HepG2 (cell line): Measurements from ENCODE around the gene CLIC1. TPM values are rescaled to one million over a fixed set of nuclear protein-coding genes. Genes with fewer than 3 reads are reported as not detected.

Experiments
- MAFG ChIP-seq: sonication (generic); formaldehyde crosslinking; IDR thresholded peaks from 2 replicates; pipeline ENCODE4 v1.5.1; 2020; ENCODE audit warnings: mild to moderate bottlenecking, missing genetic modification reagents
- MBD4 ChIP-seq: IDR thresholded peaks from 2 replicates; pipeline ENCODE4 v1.6.1; 2012; ENCODE audit warnings: low read length, inconsistent platforms, borderline replicate concordance
- MED13 ChIP-seq: sonication (generic); formaldehyde crosslinking; IDR thresholded peaks from 2 replicates; pipeline ENCODE4 v1.5.0; 2020; ENCODE audit warnings: missing genetic modification reagents
- NR2F6 ChIP-seq, 2 experiments: IDR thresholded peaks; 2 replicates each; pipeline ENCODE4 v1.6.1; 2016; ENCODE audit warnings: antibody characterized with exemption in 1 of 2, mild to moderate bottlenecking in 1 of 2
- RXRA ChIP-seq: sonication (generic); formaldehyde crosslinking; IDR thresholded peaks from 2 replicates; pipeline ENCODE4 v1.5.1; 2020; ENCODE audit warnings: missing genetic modification reagents
- ZNF556 ChIP-seq: sonication (generic); formaldehyde crosslinking; IDR thresholded peaks from 2 replicates; pipeline ENCODE4 v1.4.0; 2020; ENCODE audit warnings: mild to moderate bottlenecking, missing genetic modification reagents, borderline replicate concordance
- ZNF614 ChIP-seq: IDR thresholded peaks from 2 replicates; pipeline ENCODE4 v1.6.1; 2018; ENCODE audit warnings: missing biosample characterization, missing genetic modification reagents, inconsistent platforms, borderline replicate concordance
- ZSCAN25 ChIP-seq: sonication (generic); formaldehyde crosslinking; IDR thresholded peaks from 2 replicates; pipeline ENCODE4 v1.8.0; 2022; ENCODE audit warnings: mild to moderate bottlenecking, missing genetic modification reagents
- polyA plus RNA-seq, 8 experiments: library from polyadenylated mRNA; depleted of rRNA in 3 of 8; stranded (reverse) in 7 of 8; unstranded in 1 of 8; fragments of >200 nt; fragmentation: Illumina TruSeq in 4 of 8; extraction: Trizol in 4 of 8; gene quantifications; 2 replicates each; pipeline versions ENCODE4 v1.2.1 to v1.2.3, GENCODE V29; 2011 to 2016; ENCODE audit warnings: low read depth in 4 of 8, missing spikeins in 1 of 8, mixed read lengths in 1 of 8; ENCODE audit not compliant: insufficient read depth in 1 of 8
- total RNA-seq, 5 experiments: library from RNA; depleted of rRNA; stranded (reverse); fragments of >200 nt; fragmentation: Illumina TruSeq; extraction: Trizol; gene quantifications; 2 replicates each; pipeline ENCODE4 v1.2.3, GENCODE V29; 2016; ENCODE audit warnings: low read depth in 1 of 5
- TF ChIP-seq, protein P1 (sequence below): sonication (generic); formaldehyde crosslinking; IDR thresholded peaks from 2 replicates; pipeline ENCODE4 v1.4.0; 2020; ENCODE audit warnings: low read depth, mild to moderate bottlenecking, missing genetic modification reagents
- TF ChIP-seq, protein P2 (sequence below): sonication (generic); formaldehyde crosslinking; IDR thresholded peaks from 2 replicates; pipeline ENCODE4 v1.5.0; 2020; ENCODE audit warnings: mild to moderate bottlenecking, missing genetic modification reagents
- TF ChIP-seq, protein P3 (sequence below): sonication (generic); formaldehyde crosslinking; IDR thresholded peaks from 2 replicates; pipeline ENCODE4 v1.5.1; 2020; ENCODE audit warnings: mild to moderate bottlenecking, missing genetic modification reagents, moderate library complexity
- TF ChIP-seq, protein P4 (sequence below): sonication (generic); formaldehyde crosslinking; IDR thresholded peaks from 2 replicates; pipeline ENCODE4 v1.5.0; 2020; ENCODE audit warnings: missing genetic modification reagents
- TF ChIP-seq, protein P5 (sequence below): sonication (generic); formaldehyde crosslinking; IDR thresholded peaks from 2 replicates; pipeline ENCODE4 v1.8.0; 2022; ENCODE audit warnings: missing genetic modification reagents, mild to moderate bottlenecking, moderate library complexity, borderline replicate concordance

Gene CLIC1
- total and polyA plus RNA-seq, 2 of the 13 experiments (the other 11 are each of a cell fraction or from before 2014, with no cell fraction given), result 602 to 891 TPM

DNA sequence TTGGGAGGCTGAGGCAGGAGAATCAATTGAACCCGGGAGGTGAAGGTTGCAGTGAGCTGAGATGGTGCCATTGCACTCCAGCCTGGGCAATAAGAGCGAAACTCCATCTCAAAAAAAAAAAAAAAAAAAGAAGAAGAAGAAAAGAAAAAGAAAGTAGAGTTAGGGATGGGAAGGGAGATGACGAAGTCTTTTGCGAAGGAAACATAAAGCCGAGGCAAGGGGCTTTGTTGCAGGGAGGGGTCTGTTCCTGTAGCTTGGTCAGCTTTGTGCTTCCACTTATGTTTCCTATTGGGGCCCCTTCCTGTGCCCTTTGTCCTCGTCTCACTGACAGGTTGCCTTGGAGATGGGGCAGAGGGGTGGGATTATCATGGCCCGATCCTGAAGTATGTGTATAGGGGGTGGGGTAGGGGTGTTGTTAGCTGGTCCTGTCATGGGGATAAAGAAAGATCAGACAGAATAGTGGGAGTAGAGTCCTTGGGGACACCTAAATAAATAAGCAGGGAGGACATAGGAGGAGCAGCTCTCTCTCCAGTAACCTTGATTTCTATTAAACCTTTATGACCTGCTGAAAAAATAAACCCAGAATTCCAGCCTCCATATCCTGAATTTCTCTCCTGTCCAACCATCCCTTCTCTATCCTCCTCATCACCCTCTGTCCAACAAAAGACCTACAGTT, 1.1 kb upstream of the CLIC1 start (continued):
- TF ChIP-seq NR2F6 (IDR thresholded peaks at IDR 0.05) (peak; percentile 79), NR2F6 (CRISPR knock-in tag; IDR thresholded peaks at IDR 0.05) (peak; percentile 87), ZNF614 (CRISPR knock-in tag) (no peak), RXRA (CRISPR knock-in tag) (peak; percentile 87; the same call in 1 of the 2 replicates), MED13 (CRISPR knock-in tag) (peak; percentile 35; the same call in 1 of the 2 replicates), MAFG (CRISPR knock-in tag) (no peak), ZSCAN25 (no peak), ZNF556 (CRISPR knock-in tag) (no peak), MBD4 (no peak)
- TF ChIP-seq, protein P1, sequence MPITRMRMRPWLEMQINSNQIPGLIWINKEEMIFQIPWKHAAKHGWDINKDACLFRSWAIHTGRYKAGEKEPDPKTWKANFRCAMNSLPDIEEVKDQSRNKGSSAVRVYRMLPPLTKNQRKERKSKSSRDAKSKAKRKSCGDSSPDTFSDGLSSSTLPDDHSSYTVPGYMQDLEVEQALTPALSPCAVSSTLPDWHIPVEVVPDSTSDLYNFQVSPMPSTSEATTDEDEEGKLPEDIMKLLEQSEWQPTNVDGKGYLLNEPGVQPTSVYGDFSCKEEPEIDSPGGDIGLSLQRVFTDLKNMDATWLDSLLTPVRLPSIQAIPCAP (CRISPR knock-in tag), result no peak
- TF ChIP-seq, protein P2, sequence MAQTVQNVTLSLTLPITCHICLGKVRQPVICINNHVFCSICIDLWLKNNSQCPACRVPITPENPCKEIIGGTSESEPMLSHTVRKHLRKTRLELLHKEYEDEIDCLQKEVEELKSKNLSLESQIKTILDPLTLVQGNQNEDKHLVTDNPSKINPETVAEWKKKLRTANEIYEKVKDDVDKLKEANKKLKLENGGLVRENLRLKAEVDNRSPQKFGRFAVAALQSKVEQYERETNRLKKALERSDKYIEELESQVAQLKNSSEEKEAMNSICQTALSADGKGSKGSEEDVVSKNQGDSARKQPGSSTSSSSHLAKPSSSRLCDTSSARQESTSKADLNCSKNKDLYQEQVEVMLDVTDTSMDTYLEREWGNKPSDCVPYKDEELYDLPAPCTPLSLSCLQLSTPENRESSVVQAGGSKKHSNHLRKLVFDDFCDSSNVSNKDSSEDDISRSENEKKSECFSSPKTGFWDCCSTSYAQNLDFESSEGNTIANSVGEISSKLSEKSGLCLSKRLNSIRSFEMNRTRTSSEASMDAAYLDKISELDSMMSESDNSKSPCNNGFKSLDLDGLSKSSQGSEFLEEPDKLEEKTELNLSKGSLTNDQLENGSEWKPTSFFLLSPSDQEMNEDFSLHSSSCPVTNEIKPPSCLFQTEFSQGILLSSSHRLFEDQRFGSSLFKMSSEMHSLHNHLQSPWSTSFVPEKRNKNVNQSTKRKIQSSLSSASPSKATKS (CRISPR knock-in tag), result peak; percentile 16; the same call in 1 of the 2 replicates
- TF ChIP-seq, protein P3, sequence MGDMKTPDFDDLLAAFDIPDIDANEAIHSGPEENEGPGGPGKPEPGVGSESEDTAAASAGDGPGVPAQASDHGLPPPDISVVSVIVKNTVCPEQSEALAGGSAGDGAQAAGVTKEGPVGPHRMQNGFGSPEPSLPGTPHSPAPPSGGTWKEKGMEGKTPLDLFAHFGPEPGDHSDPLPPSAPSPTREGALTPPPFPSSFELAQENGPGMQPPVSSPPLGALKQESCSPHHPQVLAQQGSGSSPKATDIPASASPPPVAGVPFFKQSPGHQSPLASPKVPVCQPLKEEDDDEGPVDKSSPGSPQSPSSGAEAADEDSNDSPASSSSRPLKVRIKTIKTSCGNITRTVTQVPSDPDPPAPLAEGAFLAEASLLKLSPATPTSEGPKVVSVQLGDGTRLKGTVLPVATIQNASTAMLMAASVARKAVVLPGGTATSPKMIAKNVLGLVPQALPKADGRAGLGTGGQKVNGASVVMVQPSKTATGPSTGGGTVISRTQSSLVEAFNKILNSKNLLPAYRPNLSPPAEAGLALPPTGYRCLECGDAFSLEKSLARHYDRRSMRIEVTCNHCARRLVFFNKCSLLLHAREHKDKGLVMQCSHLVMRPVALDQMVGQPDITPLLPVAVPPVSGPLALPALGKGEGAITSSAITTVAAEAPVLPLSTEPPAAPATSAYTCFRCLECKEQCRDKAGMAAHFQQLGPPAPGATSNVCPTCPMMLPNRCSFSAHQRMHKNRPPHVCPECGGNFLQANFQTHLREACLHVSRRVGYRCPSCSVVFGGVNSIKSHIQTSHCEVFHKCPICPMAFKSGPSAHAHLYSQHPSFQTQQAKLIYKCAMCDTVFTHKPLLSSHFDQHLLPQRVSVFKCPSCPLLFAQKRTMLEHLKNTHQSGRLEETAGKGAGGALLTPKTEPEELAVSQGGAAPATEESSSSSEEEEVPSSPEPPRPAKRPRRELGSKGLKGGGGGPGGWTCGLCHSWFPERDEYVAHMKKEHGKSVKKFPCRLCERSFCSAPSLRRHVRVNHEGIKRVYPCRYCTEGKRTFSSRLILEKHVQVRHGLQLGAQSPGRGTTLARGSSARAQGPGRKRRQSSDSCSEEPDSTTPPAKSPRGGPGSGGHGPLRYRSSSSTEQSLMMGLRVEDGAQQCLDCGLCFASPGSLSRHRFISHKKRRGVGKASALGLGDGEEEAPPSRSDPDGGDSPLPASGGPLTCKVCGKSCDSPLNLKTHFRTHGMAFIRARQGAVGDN (CRISPR knock-in tag), result no peak
- TF ChIP-seq, protein P4, sequence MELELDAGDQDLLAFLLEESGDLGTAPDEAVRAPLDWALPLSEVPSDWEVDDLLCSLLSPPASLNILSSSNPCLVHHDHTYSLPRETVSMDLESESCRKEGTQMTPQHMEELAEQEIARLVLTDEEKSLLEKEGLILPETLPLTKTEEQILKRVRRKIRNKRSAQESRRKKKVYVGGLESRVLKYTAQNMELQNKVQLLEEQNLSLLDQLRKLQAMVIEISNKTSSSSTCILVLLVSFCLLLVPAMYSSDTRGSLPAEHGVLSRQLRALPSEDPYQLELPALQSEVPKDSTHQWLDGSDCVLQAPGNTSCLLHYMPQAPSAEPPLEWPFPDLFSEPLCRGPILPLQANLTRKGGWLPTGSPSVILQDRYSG (CRISPR knock-in tag), result no peak
- TF ChIP-seq, protein P5, sequence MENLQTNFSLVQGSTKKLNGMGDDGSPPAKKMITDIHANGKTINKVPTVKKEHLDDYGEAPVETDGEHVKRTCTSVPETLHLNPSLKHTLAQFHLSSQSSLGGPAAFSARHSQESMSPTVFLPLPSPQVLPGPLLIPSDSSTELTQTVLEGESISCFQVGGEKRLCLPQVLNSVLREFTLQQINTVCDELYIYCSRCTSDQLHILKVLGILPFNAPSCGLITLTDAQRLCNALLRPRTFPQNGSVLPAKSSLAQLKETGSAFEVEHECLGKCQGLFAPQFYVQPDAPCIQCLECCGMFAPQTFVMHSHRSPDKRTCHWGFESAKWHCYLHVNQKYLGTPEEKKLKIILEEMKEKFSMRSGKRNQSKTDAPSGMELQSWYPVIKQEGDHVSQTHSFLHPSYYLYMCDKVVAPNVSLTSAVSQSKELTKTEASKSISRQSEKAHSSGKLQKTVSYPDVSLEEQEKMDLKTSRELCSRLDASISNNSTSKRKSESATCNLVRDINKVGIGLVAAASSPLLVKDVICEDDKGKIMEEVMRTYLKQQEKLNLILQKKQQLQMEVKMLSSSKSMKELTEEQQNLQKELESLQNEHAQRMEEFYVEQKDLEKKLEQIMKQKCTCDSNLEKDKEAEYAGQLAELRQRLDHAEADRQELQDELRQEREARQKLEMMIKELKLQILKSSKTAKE (CRISPR knock-in tag), result peak; percentile 90
